ENCODE measurements around the gene LILRB3.

DNA sequence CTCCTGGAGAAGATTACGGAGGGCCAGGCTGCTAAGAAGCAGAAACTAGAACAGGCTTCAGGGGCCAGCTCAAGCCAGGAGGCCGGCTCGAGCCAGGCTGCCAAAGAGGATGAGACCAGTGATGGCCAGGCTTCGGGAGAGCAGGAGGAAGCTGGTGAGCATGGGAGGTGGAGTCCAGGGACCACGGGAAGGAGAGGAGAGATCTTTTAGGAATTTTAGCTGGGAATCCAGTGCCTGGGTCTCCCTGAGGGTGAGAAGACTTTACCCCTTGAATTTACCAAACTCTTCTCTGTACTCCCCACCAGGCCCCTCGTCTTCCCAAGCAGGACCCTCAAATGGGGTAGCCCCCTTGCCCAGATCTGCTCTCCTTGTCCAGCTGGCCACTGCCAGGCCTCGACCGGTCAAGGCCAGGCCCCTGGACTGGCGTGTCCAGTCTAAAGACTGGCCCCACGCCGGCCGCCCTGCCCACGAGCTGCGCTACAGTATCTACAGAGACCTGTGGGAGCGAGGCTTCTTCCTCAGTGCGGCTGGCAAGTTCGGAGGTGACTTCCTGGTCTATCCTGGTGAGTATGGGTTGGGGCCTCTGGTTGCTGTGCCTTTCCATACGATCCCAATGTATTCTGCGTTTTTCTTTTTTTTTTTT is 30.9 kb downstream of the LILRB3 start:
- TF ChIP-seq, protein P1, sequence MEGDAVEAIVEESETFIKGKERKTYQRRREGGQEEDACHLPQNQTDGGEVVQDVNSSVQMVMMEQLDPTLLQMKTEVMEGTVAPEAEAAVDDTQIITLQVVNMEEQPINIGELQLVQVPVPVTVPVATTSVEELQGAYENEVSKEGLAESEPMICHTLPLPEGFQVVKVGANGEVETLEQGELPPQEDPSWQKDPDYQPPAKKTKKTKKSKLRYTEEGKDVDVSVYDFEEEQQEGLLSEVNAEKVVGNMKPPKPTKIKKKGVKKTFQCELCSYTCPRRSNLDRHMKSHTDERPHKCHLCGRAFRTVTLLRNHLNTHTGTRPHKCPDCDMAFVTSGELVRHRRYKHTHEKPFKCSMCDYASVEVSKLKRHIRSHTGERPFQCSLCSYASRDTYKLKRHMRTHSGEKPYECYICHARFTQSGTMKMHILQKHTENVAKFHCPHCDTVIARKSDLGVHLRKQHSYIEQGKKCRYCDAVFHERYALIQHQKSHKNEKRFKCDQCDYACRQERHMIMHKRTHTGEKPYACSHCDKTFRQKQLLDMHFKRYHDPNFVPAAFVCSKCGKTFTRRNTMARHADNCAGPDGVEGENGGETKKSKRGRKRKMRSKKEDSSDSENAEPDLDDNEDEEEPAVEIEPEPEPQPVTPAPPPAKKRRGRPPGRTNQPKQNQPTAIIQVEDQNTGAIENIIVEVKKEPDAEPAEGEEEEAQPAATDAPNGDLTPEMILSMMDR (IDR thresholded peaks at IDR 0.05): no peak
- TF ChIP-seq EP300 (IDR thresholded peaks at IDR 0.05): no peak

Measured in ovary (tissue), 3 donors.